HG03139 (cell line): Measurements from ENCODE around the gene PI4KA.

Source experiments
- ATAC-seq: cut with Tn5 transposase; IDR thresholded peaks from one replicate; pipeline ENCODE4 v1.9.1; 2021; ENCODE audit not compliant: unreplicated experiment

Gene PI4KA

DNA sequence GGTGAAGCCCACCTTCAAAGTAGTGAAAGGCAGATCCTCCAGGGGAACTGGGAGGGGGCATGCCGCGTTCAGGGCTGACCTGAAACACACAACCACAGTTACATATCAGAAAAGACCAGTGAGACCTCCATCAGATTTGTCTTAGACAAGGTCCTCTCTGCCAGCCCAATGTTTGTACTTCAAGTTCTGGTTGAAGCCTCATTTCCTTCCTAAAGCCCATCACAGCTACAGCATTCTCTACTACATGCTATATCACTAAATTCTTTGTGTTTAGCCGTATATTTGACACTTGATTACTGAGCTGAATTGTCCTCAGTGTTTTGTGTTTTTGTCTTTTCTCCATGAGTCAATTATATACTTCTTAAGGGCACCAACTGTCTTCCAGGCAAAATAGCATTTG is 40.1 kb downstream of the PI4KA start:
- ATAC-seq = no peak

DNA sequence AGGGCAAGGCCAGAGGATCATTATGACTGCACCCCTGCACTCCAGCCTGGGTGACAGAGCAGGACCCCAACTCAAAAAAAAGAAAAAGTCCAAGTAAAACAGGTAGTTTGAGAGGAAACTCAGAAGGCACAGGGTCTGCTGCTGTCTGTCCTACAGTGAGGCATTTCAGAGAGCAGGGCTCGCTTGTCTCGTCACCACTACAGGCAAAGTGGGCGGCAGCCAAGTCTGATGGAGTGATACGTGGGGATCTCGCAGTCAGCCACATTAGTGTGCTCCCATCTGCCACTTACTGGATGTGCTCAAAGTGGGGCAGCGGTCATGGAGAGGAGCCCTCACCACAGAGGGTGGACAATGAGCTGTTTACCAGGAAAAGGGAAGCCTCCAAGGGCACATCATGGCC is 42.1 kb downstream of the PI4KA start:
- ATAC-seq = no peak

DNA sequence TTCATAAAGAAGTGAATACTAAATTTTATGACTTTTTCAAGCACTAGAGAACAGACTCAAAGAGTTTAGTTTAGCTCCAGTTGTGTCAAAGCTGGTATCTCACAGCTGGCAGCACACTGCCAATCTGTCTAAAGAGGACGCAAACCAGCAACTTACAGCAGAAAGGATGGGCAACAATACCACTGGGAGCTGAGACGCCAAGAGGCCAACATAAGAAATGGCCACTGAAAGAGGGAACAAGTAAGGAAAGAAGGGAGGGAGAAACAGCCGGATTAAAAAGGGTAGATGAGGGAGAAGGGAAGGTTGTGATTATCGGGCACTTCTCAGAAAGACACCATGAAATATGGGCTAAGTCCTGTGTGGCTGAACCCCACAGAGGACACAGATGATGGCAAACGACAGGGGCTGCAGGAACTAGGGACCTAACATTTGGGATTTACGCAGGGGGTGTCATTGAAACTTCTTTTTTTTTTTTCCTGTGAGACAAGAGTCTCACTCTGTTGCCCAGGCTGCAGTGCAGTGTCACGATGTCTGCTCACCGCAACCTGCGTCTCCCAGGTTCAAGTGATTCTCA is 43.0 kb downstream of the PI4KA start:
- ATAC-seq = no peak

DNA sequence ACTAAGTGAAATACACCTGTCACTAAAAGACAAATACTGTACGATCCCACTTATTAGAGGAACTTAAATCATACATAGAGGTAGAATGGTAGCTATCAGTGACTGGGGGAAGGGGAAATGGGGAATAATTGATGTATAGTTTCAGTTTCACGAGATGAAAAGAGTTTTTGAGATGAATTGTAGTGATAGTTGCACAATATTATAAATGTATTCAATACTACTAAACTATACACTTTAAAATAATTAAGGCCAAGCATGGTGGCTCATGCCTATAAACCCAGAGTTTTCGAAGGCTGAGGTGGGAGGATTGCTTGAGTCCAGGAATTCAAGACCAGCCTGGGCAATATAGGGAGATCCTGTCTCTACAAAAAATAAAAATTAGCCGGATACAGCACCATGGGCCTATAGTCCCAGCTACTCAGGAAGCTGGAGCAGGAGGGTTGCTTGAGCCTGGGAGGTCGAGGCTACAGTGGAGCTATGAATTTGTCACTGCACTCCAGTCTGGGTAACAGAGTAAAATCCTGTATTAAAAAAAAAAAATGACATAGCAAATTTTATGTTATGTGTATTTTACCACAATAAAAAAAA is 44.3 kb downstream of the PI4KA start:
- ATAC-seq = no peak

DNA sequence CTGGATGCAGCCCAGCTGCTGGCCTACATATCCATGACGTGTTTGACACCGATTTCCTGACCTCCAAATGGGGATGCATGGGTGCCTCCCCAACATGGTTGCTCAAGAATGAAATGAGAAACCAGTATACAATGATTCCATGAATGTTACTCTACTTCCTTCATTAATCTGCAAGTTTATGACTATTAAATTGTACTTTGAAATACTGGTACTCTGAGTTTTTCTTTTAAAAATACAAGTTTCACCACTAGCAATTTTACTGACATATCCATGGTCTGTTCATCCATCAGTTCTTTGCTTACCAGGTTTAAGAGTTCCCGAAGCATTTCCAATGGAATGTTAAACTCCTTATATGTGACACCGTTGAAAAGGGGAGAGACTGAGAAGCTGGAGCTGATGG is 45.6 kb downstream of the PI4KA start:
- no peak for ATAC-seq

DNA sequence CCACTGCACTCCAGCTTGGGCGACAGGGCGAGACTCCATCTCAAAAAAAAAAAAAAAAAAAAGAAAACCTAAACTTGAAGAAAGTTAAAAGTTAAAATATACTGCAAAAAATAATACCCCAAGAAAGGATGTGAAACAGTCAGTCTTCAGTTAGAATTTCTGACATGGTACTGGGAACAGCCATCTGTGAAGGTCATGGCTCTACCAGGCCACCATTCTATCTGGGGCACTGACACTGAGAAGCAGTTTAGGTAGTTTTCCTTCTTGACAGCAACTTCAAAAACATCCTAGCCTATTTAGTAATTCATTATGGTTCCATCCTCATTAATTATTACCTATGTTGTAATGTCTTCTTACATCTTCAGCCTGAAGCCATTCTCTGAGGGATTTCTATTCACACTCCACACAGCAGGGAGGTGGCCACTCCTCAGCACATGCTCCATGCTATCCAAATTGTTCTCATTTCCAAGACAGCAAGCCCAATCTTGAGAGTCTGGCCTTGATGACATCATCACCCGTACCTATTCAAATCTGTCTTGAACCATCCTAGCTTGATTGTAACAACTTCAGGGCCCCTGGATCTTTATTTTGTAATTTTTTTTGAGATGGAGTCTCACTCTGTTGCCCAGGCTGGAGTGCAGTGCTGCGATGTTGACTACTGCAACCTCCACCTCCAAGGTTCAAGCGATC is 46.5 kb downstream of the PI4KA start:
- ATAC-seq = no peak

DNA sequence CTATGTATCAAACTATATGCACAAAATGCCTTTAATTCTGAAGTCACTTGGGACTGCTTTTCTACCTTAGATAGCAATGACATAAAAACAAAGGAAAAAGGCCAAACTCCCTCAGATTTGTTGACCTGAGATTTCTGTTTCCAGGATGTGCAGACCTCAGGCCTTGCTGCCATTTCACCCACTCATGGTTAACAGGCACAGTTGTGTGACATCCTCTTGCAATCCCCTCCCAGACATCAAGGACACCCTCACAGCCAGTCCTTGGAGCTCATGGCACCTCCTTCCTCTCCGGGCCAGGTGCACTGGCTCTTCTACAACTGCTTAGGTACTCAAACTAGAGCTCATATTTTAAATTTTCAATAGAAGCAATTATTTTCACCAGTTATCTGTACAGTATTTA is 47.4 kb downstream of the PI4KA start:
- ATAC-seq = no peak

DNA sequence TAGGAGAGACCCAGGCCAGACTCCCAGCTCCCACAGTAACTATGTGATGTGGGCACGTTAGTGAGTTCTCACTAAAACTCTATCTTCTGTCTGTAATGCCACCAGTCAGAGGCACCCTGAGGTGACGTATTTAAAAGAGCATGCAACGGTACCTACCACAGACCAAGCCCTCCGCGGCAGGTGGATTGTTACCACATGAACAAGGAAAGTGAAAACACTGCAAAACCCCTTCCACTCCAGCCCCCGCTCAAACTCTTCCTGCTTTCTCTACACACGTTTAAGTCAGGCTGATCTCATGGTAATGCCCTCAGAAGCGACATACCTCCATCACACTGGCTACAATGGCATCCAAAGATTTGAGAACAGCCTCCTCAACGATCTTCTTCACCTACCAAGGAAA is 48.0 kb downstream of the PI4KA start:
- ATAC-seq = no peak

DNA sequence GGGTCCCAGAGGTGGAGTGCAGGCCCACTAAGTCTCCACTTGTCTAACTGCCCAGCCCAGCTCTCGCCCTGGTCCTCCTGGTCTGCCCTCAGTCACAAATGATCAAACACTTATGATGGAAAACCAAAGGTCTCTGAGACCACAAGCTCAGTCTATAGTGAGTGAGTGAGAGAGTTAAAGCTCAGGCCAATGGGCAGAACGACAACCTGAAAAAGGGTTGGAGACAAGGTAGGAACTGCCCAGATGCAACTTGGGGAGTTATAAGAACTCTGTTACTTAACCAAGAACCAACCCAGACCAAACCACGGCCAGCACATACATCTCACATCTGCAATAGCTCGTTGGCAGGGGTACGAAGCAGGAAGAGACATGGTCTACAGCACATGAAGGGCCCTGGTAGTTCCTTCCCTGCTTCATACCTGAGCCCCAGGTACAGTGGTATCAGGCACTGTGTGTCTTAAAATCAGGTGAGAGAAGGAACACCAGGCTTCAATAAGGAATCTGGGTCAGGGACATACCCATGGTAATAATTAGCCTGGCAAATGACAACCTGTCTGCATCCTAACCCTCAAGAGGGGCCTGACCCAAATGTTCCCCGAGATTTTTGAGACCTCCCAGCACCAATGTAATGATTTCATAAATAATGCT is 48.9 kb downstream of the PI4KA start:
- ATAC-seq = no peak

DNA sequence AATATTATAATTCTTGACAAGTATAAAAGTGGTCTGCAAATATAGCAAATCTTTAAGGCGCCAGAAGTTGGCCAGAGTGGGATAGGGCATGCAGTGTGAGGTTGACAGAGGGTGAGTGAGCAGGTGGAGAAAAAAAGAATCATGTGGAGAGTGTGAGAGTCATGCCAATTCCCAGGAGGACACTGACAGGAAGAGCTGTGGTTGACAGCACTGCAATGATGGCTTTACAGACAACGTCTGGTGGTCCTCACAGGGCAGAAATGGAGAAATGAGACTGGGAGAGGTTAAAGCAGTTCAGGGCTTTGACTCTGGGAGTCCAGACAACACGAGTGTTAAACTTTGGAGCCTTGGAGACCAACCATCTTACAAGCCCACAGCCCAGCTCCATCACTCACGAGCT is 49.8 kb downstream of the PI4KA start:
- no peak for ATAC-seq

DNA sequence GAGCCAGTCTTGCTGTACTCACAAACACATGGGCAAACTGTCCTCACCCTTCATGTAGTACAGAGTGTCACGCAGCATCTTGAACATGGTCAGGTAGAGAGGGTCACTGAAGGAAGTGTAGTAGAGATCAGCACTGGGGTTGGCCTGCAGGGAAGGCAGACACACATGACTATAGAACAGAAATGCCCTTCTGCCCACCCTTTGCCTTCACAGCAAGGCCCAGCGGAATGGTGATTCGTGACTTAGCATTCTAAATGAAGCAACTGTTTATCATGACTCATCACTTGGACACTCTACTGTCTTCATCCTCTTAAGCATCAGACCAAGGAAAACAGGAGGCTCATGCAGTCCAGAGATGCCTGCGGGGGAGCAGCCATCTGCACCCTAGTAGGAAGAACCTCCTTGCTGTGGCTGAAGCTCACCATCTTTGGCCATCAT is 51.3 kb downstream of the PI4KA start:
- no peak for ATAC-seq

DNA sequence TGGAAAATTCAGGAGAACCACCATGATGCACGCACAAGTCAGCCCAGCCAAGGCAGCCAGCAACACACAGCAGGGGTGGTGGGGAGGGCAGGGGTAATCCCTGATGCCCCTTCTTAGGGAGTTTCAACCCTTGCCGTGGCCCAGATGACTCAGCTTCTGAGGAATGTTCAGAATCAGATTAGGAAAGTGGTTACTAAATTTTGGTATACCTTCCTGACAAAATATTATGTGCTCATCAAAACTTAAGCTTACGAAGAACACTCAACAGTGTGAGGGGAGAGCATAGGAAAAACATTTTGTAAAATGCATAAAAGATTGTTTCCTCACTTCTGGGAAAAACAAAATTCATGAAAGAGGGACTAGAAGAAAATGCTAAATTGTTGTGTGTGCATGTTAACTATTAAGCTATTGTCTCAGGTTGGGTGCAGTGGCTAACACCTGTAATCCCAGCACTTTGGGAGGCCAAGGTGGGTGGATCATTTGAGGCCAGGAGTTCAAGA is 52.6 kb downstream of the PI4KA start:
- ATAC-seq = no peak

DNA sequence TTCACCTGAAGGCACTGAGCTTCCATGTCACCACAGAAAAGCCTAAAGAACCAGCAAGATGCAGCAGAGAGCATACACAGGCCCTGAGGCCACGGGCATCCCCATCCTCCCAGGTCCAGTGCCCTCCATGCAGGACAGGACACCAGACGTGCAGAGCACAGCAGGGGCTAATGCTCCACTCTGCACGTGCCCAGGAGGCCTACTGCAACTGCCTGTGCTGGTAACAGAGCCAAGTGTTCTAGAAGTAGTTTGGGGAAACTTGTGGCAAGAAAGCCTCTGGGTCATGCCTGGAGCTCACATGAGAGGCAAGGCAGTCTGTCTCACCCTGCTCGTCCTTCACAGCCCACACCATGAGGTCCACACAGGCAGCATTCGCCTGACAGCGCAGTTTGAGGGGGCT is 54.0 kb downstream of the PI4KA start:
- no peak for ATAC-seq

DNA sequence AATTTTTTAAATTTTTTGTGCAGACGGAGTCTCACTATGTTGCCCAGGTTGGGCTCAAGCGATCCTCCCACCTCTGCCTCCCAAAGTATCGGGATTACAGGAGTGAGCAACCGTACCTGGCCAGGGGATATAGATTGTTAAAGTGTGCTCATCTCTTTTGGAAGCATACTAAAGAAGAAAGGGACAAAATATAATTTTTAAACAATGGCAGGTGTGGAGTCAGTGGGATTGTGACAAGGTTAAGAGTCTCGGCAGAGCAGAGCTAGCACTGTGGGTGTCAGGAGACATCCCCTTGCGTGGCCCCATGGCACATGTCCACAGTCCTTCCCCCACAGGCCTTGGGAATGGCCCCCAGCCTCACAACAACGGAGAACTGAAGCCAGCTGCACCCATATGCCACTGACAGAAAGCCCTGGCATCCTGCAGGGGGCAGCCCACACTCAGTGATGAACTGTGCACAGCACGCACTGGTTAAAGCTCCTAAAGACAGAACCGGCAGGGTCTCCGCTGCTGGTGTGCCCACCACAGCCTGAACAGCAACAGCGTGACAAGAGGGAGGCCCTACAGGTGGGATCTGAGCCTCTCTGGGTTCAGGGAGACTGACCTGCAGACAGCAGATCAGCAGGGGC is 54.8 kb downstream of the PI4KA start:
- ATAC-seq = no peak

DNA sequence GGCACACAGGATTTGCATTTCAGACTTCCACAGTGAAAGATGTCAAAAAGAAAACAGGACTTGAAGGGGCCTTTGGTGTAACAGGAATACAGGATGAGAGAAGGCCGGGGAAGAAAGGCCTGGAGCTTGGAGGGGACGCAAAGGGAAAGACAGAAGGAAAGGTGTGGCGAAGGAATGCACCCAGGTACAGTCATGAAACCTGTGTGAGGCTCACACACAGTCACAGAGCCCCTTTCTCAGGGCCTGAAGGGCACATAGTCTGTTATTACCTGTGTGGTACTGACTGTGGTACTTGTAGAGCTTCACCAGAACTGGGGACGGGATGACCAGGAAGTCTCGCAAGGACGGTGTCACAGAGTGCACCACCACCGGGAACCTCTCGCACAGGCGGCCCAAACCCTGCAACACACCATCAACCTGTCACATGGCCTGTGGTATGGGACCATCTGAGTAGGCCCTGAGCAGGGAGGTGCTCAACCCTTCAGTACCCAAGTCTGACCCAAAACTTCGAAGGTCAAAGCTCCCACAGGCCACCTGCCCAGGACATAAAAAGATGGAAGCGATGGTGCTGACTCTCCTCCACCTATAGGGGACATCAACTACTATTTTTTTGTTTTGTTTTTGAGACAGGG is 55.6 kb downstream of the PI4KA start:
- ATAC-seq = no peak

DNA sequence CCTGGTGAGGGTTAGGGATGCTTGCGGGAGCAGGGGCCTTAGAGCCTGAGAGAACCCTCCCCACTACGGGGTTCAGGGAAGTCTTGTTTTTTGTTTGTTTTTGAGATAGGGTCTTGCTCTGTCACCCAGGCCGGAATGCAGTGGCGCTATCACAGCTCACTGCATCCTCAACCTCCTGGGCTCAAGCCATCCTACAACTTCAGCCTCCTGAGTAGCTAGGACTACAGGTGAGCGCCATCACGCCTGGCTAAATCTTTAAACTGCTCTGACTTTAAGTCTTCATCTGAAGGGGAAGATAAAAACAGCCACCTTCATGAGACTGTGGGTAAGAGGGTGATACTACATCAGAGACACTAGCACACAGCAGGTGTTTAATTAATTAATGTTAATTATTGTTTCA is 56.2 kb downstream of the PI4KA start:
- no peak for ATAC-seq

DNA sequence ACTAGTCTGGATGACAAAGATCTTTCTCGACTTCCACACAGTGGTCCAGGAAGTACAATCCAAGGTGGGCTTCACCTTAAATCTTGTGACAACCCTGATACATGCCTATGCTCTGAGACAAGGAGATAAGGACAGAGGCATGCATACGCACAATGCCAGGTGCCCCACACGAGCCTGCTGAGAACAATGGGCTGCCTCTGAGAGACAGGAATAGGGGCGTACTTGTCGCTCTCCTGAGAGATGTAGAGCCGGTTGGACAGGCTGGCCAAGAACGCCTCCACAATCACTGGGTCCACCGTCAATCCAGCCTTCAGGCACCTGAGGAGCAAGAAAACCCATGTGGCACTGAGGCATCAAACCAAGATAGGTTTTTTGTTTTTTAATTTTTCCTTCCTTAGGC is 59.2 kb downstream of the PI4KA start:
- no peak for ATAC-seq

DNA sequence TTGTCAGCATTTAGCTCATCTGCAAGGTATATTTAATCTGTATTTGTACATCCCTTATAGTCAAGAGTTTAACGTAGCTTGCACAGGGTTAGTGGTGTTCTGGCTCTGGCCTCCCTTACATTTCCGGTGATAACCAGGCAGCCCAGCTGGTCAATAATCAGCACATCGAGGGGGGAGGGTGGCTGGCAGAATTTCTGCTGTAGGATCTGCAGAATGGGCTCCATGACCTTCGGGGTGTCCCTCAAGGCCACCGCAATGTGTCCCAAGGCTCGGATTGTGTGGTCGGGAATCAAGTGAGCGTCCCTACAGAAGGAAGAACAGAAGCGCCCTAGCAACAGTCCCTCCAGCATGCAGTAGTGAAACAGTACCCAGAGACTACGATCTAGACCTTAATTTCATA is 59.6 kb downstream of the PI4KA start:
- ATAC-seq = no peak

DNA sequence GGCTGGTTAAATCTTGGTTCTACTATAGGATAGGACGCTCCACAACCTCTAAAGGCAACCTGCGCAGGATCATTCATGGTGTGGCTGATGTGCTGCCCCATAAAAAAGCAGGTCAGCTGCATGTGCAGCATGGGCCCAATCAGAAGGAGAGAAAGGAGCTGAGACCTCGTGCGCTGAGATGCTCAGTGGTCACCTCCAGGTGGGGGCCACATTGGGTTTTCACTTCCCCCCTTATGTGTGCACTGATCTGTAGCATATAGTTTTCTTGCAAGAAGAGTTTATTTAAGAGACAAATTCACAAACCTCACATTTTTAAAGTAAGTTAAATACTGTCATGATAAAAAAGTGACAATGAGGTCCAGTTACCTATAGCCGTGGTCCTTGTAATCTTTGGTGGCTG is 60.4 kb downstream of the PI4KA start:
- ATAC-seq = no peak

DNA sequence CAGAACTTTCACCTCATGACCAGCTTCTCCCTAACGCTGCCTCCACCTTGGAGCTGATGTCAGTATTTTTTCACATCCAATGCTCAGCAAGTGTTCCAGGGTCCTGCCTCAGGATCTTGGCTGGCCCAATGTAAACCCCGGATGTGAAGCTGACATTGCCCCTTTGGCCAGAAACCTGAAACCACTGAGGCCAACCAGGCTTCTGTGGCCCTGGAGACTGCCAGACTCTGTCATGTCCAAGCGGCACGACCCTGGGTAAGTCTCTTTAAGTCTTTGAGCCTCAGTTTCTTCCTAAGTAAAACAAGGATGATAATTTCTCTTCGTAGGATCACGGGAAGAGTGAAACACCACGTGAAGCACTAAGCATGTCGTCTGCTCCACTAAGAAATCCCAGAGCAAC is 61.9 kb downstream of the PI4KA start:
- ATAC-seq = no peak
